HUDEP-2 (cell line): ENCODE measurements around the gene COL6A2.
"Not testable (repeated sequence)": the region's sequence is repeated elsewhere in the genome, so short reads cannot be mapped to it uniquely, and the experiment has no call there.

Experiments used
- DNase-seq, 76 experiments: peaks; one replicate each; lab custom pipeline; 2025; ENCODE audit not compliant: unreplicated experiment in 76 of 76; lab: John Stamatoyannopoulos, UW

COL6A2 gene

GRCh38 chr21:46092811-46093667 lies 4.9 kb upstream of the COL6A2 start:
- DNase-seq = no peak

- no peak for DNase-seq
Measured at GRCh38 chr21:46093668-46094400, 4.1 kb upstream of the COL6A2 start.

GRCh38 chr21:46094401-46095082 lies 3.4 kb upstream of the COL6A2 start:
- DNase-seq = no peak

GRCh38 chr21:46095083-46095719 lies 2.7 kb upstream of the COL6A2 start:
- DNase-seq = no peak

- DNase-seq = no peak
Measured at GRCh38 chr21:46095814-46096595, 1.9 kb upstream of the COL6A2 start.

- no peak for DNase-seq
Measured at GRCh38 chr21:46096596-46097335, 1.1 kb upstream of the COL6A2 start.

GRCh38 chr21:46098303-46099141 lies 610 bp downstream of the COL6A2 start:
- no peak for DNase-seq

- DNase-seq = no peak
Measured at GRCh38 chr21:46099476-46099875, 1.6 kb downstream of the COL6A2 start.

- no peak for DNase-seq
Measured at GRCh38 chr21:46100020-46100419, 2.1 kb downstream of the COL6A2 start.

- DNase-seq = no peak
Measured at GRCh38 chr21:46100426-46100825, 2.5 kb downstream of the COL6A2 start.

- DNase-seq = no peak
Measured at GRCh38 chr21:46100906-46101305, 3.0 kb downstream of the COL6A2 start.

- no peak for DNase-seq
Measured at GRCh38 chr21:46104104-46104503, 6.2 kb downstream of the COL6A2 start.

GRCh38 chr21:46107376-46107775 lies 9.5 kb downstream of the COL6A2 start:
- DNase-seq = not testable (repeated sequence)

- no peak for DNase-seq
Measured at GRCh38 chr21:46108827-46109312, 11.0 kb downstream of the COL6A2 start.

GRCh38 chr21:46109313-46110221 lies 11.7 kb downstream of the COL6A2 start:
- DNase-seq = no peak

GRCh38 chr21:46110499-46111192 lies 12.7 kb downstream of the COL6A2 start:
- no peak for DNase-seq

GRCh38 chr21:46111193-46111571 lies 13.3 kb downstream of the COL6A2 start:
- no peak for DNase-seq
